Left ventricle myocardium inferior (tissue), 1 donor: Measurements from ENCODE around the gene TOP3B. TPM values are rescaled to one million over a fixed set of nuclear protein-coding genes. Genes with fewer than 3 reads are reported as not detected.

ENCODE experiments used
- DNase-seq: peaks from one replicate; pipeline ENCODE4 v3.0.0-alpha.2; 2020
- H3K27ac ChIP-seq: fragments of 200-600 bp; replicated peaks from 2 replicates; pipeline ENCODE4 v1.8.0; 2021
- H3K27me3 ChIP-seq: fragments of 200-600 bp; 2 replicates; pipeline ENCODE4 v1.8.0; 2021; ENCODE audit warnings: low read depth
- H3K36me3 ChIP-seq: fragments of 200-600 bp; 2 replicates; pipeline ENCODE4 v1.8.0; 2021
- H3K4me1 ChIP-seq: fragments of 200-600 bp; 2 replicates; pipeline ENCODE4 v1.8.0; 2021
- H3K4me3 ChIP-seq: fragments of 200-600 bp; 2 replicates; pipeline ENCODE4 v1.8.0; 2021; ENCODE audit warnings: mild to moderate bottlenecking, moderate library complexity
- H3K9me3 ChIP-seq: fragments of 200-600 bp; replicated peaks from 2 replicates; pipeline ENCODE4 v1.8.0; 2021
- intact Hi-C: fragments of 100-400 bp; cut with micrococcal nuclease; formaldehyde crosslinking; loops from one replicate; pipeline ENCODE4 v1.11.0; 2022
- total RNA-seq: library from RNA; stranded (reverse); fragmentation: NEBNext Ultra II Directional; extraction: Animal tissue kit (Norgen Biotek cat#: 25700); gene quantifications from one replicate; pipeline ENCODE4 v1.2.1, GENCODE V29; 2021
- TF ChIP-seq, protein P1 (sequence below): fragments of 200-600 bp; IDR thresholded peaks from 2 replicates; pipeline ENCODE4 v1.8.0; 2021; ENCODE audit warnings: antibody characterized with exemption, mild to moderate bottlenecking, borderline replicate concordance
- donor health status: DM: no; HTN: yes; CAD: no; lungs with severe emphysema.

TOP3B gene
- total RNA-seq, 1 donor from 2014 or later, result 11.2 TPM

DNA sequence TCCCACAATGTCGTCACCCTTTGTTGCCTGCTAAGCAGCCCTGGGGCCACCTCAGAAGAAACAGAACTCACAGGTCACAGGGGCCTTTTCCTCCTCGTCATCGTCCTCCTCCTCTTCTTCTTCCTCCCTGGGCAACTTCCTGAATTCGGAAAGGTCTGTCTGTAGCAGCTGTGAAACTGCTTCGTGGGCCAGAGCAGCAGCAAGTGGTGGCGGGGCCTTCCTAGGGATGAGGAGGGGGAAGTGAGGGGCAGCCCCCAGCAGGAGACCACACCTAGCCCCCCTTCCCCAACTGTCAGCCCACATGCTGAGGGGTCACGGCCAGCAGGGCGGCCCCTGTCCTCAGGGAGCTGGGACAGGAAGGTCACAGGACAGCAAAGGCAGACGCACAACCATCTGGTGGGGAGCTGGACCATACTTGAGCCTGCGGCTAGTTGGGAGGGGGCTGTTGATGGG, 43.1 kb downstream of the TOP3B start:
- intact Hi-C loops, result loop anchor here (5.0 kb wide), 1 partner anchor 227 kb away; no protein-coding TSS in a partner anchor
- Histone ChIP-seq H3K4me3 (peak overlapping the region; percentile 70), H3K27ac (peak overlapping the region; percentile 98), H3K9me3 (no peaks in the 10 kb centered on the region), H3K4me1 (peaks cover 89% of the 10 kb centered on the region), H3K27me3 (no peaks in the 10 kb centered on the region), H3K36me3 (peaks cover 21% of the 10 kb centered on the region)
- TF ChIP-seq, protein P1, sequence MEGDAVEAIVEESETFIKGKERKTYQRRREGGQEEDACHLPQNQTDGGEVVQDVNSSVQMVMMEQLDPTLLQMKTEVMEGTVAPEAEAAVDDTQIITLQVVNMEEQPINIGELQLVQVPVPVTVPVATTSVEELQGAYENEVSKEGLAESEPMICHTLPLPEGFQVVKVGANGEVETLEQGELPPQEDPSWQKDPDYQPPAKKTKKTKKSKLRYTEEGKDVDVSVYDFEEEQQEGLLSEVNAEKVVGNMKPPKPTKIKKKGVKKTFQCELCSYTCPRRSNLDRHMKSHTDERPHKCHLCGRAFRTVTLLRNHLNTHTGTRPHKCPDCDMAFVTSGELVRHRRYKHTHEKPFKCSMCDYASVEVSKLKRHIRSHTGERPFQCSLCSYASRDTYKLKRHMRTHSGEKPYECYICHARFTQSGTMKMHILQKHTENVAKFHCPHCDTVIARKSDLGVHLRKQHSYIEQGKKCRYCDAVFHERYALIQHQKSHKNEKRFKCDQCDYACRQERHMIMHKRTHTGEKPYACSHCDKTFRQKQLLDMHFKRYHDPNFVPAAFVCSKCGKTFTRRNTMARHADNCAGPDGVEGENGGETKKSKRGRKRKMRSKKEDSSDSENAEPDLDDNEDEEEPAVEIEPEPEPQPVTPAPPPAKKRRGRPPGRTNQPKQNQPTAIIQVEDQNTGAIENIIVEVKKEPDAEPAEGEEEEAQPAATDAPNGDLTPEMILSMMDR, result no peak
- no peak for DNase-seq

DNA sequence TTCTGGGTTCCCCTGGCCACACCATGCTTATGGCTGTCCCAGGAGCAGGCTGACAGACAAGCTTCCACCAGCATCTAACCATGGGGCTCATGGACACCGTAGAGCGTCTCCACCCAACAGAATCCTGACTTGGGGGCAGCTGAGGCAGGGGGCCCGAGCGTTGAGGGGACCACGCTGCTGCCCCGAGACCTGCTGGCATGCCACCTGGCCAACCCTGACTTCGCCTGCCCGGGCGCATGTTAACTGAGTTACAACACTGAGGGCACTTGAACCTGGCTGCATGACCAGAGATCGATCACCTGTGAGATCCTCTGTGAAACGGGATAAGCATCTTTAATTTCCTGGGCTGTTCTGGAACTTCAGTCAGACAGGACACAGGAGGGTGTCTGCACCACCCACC, 43.7 kb downstream of the TOP3B start:
- H3K9me3 ChIP-seq, result no peaks in the 10 kb centered on the region
- H3K4me3 ChIP-seq, result peak overlapping the region; percentile 70
- intact Hi-C loops, result loop anchor here (5.0 kb wide), 1 partner anchor 227 kb away; no protein-coding TSS in a partner anchor
- DNase-seq, result no peak
- peaks cover 20% of the 10 kb centered on the region for H3K36me3 ChIP-seq
- H3K27ac ChIP-seq, result peak overlapping the region; percentile 98
- H3K27me3 ChIP-seq, result no peaks in the 10 kb centered on the region
- H3K4me1 ChIP-seq, result peaks cover 84% of the 10 kb centered on the region
- TF ChIP-seq, protein P1, result no peak

DNA sequence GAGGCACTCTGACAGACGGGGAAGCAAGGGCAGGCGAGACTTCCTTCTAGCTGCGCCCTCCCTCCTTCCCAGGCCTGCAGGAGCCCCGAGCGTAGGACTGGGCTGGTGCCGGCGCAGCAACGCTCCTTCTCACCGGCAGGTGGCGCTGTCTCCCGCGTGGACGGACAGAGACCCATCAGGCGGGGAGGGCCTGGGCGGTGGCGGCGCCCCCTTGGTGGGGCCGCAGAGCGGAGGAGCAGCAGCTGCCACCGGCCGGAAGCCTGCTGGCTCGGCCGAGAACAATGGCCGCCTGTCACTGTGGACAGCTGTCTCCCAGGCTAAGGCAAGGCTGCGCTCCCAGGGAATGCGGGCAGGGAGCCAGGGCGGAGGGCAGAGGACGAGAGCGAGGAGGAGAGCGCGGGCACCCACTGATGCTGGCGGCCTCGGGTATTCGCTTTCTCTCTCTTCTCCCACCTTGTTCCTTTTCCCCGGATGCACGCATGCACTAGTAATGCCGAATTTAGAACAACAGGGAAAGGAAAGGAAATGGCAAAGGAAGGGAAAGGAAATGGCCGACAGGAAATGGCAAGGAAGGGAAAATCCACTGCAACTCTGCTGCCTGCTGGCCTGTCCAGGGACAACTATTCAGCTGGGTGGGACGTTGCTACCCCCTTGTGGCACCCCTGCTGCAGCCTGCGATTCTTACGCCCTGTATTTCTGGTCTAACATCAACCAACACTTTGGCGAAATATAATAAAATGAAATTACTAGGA, 44.3 kb downstream of the TOP3B start:
- H3K4me1 ChIP-seq, result peaks cover 77% of the 10 kb centered on the region

DNA sequence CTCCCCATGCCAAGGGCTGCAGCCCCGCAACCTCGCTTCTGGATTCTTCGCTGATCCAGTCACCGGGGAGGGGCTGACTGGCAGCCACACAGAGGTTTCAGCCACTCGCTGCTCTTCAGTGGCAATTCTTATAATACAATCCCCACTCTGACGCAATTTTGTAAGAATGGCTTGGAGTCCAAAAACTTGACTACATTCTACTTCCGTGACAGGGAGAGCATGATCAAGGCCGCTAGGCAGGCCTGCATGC, 44.8 kb downstream of the TOP3B start:
- TF ChIP-seq, protein P1, result no peak
- Histone ChIP-seq H3K27ac (peak overlapping the region; percentile 98), H3K9me3 (no peaks in the 10 kb centered on the region), H3K36me3 (peaks cover 31% of the 10 kb centered on the region), H3K4me1 (peaks cover 72% of the 10 kb centered on the region), H3K27me3 (no peaks in the 10 kb centered on the region), H3K4me3 (peak overlapping the region; percentile 70)
- intact Hi-C loops, result loop anchor here (5.0 kb wide), 1 partner anchor 225 kb away; no protein-coding TSS in a partner anchor
- peak; percentile 64 for DNase-seq

More for the DNA sequence above, 44.3 kb downstream of the TOP3B start:
- H3K27ac ChIP-seq, result peak overlapping the region; percentile 98
- peak overlapping the region; percentile 70 for H3K4me3 ChIP-seq
- intact Hi-C loops, result loop anchor here (5.0 kb wide), 1 partner anchor 226 kb away; no protein-coding TSS in a partner anchor
- H3K27me3 ChIP-seq, result no peaks in the 10 kb centered on the region
- TF ChIP-seq, protein P1, result peak; percentile 91
- peak; percentile 95 for DNase-seq
- H3K36me3 ChIP-seq, result peaks cover 26% of the 10 kb centered on the region
- H3K9me3 ChIP-seq, result no peaks in the 10 kb centered on the region

DNA sequence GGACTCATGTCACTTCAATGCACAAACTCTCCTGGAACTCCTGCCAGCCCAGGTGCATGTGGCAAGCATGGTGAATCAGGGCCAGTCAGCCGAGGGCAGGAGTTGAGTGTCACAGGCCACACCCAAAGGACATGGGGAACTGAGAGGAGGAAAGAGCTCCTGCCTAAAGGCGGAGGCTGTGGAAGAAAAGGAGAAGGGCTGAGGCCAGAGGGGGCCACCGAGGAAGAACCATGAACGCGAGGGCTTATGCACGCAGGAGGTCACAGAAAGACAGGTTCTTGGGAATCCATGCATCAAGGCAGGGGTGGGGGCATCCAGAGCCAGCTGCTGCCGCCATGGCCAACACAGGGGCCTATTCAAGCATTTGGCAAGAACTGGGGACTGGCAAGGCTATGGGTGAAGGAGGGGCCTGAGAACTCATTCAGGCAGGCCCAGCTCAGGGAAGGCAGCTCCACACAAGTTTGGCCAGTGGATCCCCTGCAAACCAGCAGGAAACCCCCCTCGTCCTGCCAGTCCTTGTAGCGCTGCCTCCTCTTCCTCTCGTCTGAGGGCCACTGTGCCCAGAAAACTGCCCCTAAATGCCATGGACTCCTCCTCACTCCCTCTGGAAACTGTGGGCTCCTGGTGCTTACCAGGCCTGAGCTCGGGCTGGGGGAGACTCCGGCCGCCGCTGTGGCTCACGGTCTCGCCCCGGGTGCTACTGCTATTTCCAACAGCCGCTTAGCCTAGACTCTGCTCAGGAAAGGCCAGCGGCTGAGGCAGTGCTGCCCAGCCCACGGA, 45.4 kb downstream of the TOP3B start:
- Histone ChIP-seq H3K27me3 (no peaks in the 10 kb centered on the region), H3K27ac (peak overlapping the region; percentile 98), H3K9me3 (no peaks in the 10 kb centered on the region), H3K36me3 (peaks cover 37% of the 10 kb centered on the region), H3K4me3 (peak overlapping the region; percentile 70), H3K4me1 (peaks cover 67% of the 10 kb centered on the region)
- intact Hi-C loops, result loop anchor here (5.0 kb wide), 1 partner anchor 225 kb away; no protein-coding TSS in a partner anchor
- no peak for DNase-seq
- TF ChIP-seq, protein P1, result no peak
